AG04450 (cell line): Measurements from ENCODE around the gene OLFML3. TPM values are rescaled to one million over a fixed set of nuclear protein-coding genes. Genes with fewer than 3 reads are reported as not detected.

Source experiments
- CTCF ChIA-PET: fragments of 300-600, 350-600 bp; formaldehyde crosslinking; extraction: SDS; loops from one replicate; lab custom pipeline; 2022; ENCODE audit warnings: antibody characterized with exemption, inconsistent platforms; lab: Charles Lee
- POLR2A ChIA-PET: fragments of 350-600 bp; formaldehyde crosslinking; extraction: SDS; loops from one replicate; lab custom pipeline; 2021; ENCODE audit warnings: antibody characterized with exemption, inconsistent platforms; lab: Yijun Ruan, JAX
- DNase-seq: peaks from one replicate; pipeline ENCODE4 v3.0.0-alpha.2; 2011; ENCODE audit warnings: low read depth, low spot score
- H3K27ac ChIP-seq: one replicate; pipeline ENCODE4 v1.5.1; 2012; ENCODE audit warnings: low read depth, low read length, control low read depth
- H3K27me3 ChIP-seq: one replicate; pipeline ENCODE4 v1.6.0; 2012; ENCODE audit warnings: low read length; ENCODE audit not compliant: control insufficient read depth, insufficient read depth
- H3K4me3 ChIP-seq: 2 replicates; pipeline ENCODE4 v1.5.1; 2011; ENCODE audit warnings: mild to moderate bottlenecking, low read depth, low read length, control low read depth
- H3K9me3 ChIP-seq: 2 replicates; pipeline ENCODE4 v1.5.1; 2012; ENCODE audit warnings: low read length; ENCODE audit not compliant: control insufficient read depth, insufficient read depth
- CTCF ChIP-seq: IDR thresholded peaks from 2 replicates; pipeline ENCODE4 v1.5.1; 2011; ENCODE audit warnings: low read depth, low read length, control low read depth, inconsistent platforms
- polyA plus RNA-seq: library from polyadenylated mRNA; depleted of rRNA; stranded (reverse); fragments of >200 nt; gene quantifications from 2 replicates; pipeline ENCODE4 v1.2.3, GENCODE V29; 2011

Gene OLFML3
- polyA plus RNA-seq, 1 experiment = 90.3 TPM

- POLR2A ChIA-PET = no interaction called here
- Histone ChIP-seq H3K9me3 (no peaks in the 10 kb centered on the region), H3K27me3 (no peaks in the 10 kb centered on the region), H3K4me3 (no peak overlapping the region), H3K27ac (no peak overlapping the region)
- TF ChIP-seq CTCF = no peak
- no peak for DNase-seq
- CTCF ChIA-PET = interaction anchor here (1.1 to 2.2 kb wide), 2 partner anchors 122 to 324 kb away, joined by 3 to 6 read pairs; no protein-coding TSS in a partner anchor
These were observed 21.3 kb upstream of the OLFML3 start for GRCh38 chr1:113957984-113958383.

DNA sequence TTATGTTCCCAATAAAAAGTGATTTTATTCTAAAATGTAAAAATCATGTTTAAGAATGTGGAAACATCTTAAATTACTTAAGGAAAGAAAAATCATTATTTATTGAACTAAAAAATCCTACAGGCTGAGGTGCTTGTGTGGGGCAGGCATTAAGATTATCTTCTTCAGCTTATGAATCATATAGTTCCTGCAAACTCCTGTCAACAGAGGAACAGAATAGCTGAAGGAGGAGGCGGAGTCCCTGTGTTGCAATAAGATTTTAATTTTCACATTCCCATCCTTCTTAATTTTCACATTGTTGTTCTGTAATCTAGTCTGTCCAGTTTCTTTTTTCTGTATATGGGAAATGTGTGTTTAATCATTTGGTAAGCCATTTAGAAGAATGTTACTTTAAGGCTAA is 20.6 kb upstream of the OLFML3 start:
- H3K4me3 ChIP-seq = no peak overlapping the region
- no peak for TF ChIP-seq CTCF
- DNase-seq = no peak
- ChIA-PET POLR2A (no interaction called here), CTCF (interaction anchor here (1.3 to 1.7 kb wide), 2 partner anchors 10 to 123 kb away, joined by 4 to 6 read pairs; no protein-coding TSS in a partner anchor)
- no peaks in the 10 kb centered on the region for H3K9me3 ChIP-seq
- H3K27ac ChIP-seq = no peak overlapping the region
- no peaks in the 10 kb centered on the region for H3K27me3 ChIP-seq

GRCh38 chr1:113963281-113963906 is 15.9 kb upstream of the OLFML3 start:
- no peak for DNase-seq

DNA sequence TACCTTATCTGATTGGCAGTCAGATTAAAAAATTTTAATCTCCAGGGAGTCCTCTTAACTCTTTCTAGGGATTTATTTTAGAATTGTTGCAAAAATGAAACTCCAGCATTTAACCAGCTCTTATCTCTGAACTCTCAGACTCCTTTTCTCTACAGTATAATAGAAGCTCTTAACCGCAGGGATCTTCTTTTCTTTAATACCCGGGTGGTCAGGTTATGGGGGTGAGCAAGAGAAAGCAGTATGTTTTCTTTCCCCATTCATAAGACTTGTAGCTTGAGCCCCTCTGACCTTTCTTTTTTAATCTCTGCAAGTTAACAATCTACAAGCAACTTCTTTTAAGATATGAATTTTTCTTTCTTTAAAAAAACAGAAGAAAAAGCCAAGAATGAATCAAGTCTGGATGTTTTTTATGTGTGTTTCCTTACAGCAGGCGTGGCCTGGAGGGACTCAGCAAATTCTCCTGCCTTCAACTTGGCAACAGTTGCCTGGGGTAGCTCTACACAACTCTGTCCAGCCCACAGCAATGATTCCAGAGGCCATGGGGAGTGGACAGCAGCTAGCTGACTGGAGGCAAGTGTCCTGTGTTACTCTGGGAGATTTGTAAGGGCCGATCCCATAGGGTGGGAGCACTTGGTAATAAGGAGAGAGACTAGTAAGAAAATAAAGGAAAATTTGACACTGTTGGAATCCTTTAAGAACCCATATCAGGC is 13.4 kb upstream of the OLFML3 start:
- TF ChIP-seq CTCF = no peak
- Histone ChIP-seq H3K9me3 (no peaks in the 10 kb centered on the region), H3K27me3 (no peaks in the 10 kb centered on the region), H3K4me3 (no peak overlapping the region), H3K27ac (no peak overlapping the region)
- POLR2A ChIA-PET = no interaction called here
- CTCF ChIA-PET = interaction anchor here (0.6 to 3.3 kb wide), 4 partner anchors 8 to 317 kb away, joined by 3 to 20 read pairs (median 4); no protein-coding TSS in a partner anchor
- DNase-seq = no peak

More at GRCh38 chr1:113963281-113963906, 15.9 kb upstream of the OLFML3 start:
- CTCF ChIA-PET = interaction anchor here (0.7 to 3.3 kb wide), 11 partner anchors 13 to 890 kb away, joined by 3 to 40 read pairs (median 5); partner anchors contain the start of gene OLFML3
- Histone ChIP-seq H3K27me3 (no peaks in the 10 kb centered on the region), H3K27ac (no peak overlapping the region), H3K4me3 (no peak overlapping the region), H3K9me3 (no peaks in the 10 kb centered on the region)
- POLR2A ChIA-PET = interaction anchor here (0.9 kb wide), 1 partner anchor 34 kb away, joined by 3 read pairs; the partner anchor contains the start of gene HIPK1
- peak; percentile 30 for TF ChIP-seq CTCF

GRCh38 chr1:113972954-113973353 is 6.3 kb upstream of the OLFML3 start:
- ChIA-PET POLR2A (no interaction called here), CTCF (interaction anchor here (1.1 kb wide), 1 partner anchor 42 kb away, joined by 3 read pairs; no protein-coding TSS in a partner anchor)
- Histone ChIP-seq H3K4me3 (no peak overlapping the region), H3K27me3 (no peaks in the 10 kb centered on the region), H3K9me3 (no peaks in the 10 kb centered on the region), H3K27ac (no peak overlapping the region)
- no peak for TF ChIP-seq CTCF
- DNase-seq = no peak
